ENCODE results near the gene CLEC1A. TPM values are rescaled to one million over a fixed set of nuclear protein-coding genes. Genes with fewer than 3 reads are reported as not detected.
A peak's percentile ranks its signal among the peaks of the same experiment; 100 is the strongest.

The CLEC1A gene
- total RNA-seq, 1 donor from 2014 or later = 2.2 TPM

- Histone ChIP-seq H3K4me1 (peaks cover 12% of the 10 kb centered on the region), H3K4me3 (no peak overlapping the region), H3K36me3 (no peaks in the 10 kb centered on the region), H3K27ac (peak overlapping the region; percentile 50), H3K9me3 (no peaks in the 10 kb centered on the region), H3K27me3 (no peaks in the 10 kb centered on the region)
- intact Hi-C loops (cut with DNase I) = no loop called here
- DNase-seq (ENCODE audit: extremely low spot score in 2 of 2) = no peak
- TF ChIP-seq CTCF (IDR thresholded peaks at IDR 0.05) (no peak), POLR2AphosphoS5 (IDR thresholded peaks at IDR 0.05; ENCODE audit: insufficient read depth in 1 of 2, low read depth in 1 of 2) (peak in 1 of 2 donors; percentile 94), POLR2A (IDR thresholded peaks at IDR 0.05) (no peak)
These were observed 30.8 kb downstream of the CLEC1A start for GRCh38 chr12:10067942-10068341.

- peaks cover 12% of the 10 kb centered on the region for H3K4me1 ChIP-seq
- H3K27me3 ChIP-seq = no peaks in the 10 kb centered on the region
- H3K27ac ChIP-seq = peak overlapping the region; percentile 49
- H3K9me3 ChIP-seq = no peaks in the 10 kb centered on the region
- no peak overlapping the region for H3K4me3 ChIP-seq
- H3K36me3 ChIP-seq = no peaks in the 10 kb centered on the region
- intact Hi-C loops (cut with DNase I) = no loop called here
- DNase-seq (ENCODE audit: extremely low spot score in 2 of 2) = no peak
- TF ChIP-seq CTCF (IDR thresholded peaks at IDR 0.05) = no peak
- no peak for TF ChIP-seq POLR2A (IDR thresholded peaks at IDR 0.05)
- no peak for TF ChIP-seq POLR2AphosphoS5 (IDR thresholded peaks at IDR 0.05; ENCODE audit: insufficient read depth in 1 of 2, low read depth in 1 of 2)
These were observed 31.5 kb downstream of the CLEC1A start for GRCh38 chr12:10067264-10067663.

GRCh38 chr12:10065241-10065640 lies 33.5 kb downstream of the CLEC1A start:
- intact Hi-C loops (cut with DNase I) = no loop called here
- Histone ChIP-seq H3K27me3 (no peaks in the 10 kb centered on the region), H3K9me3 (no peaks in the 10 kb centered on the region), H3K4me1 (peaks cover 12% of the 10 kb centered on the region), H3K4me3 (no peak overlapping the region), H3K36me3 (no peaks in the 10 kb centered on the region), H3K27ac (no peak overlapping the region)
- DNase-seq (ENCODE audit: extremely low spot score in 2 of 2) = no peak
- TF ChIP-seq POLR2AphosphoS5 (IDR thresholded peaks at IDR 0.05; ENCODE audit: insufficient read depth in 1 of 2, low read depth in 1 of 2) (no peak), POLR2A (IDR thresholded peaks at IDR 0.05) (no peak), CTCF (IDR thresholded peaks at IDR 0.05) (no peak)

- no peak for DNase-seq (ENCODE audit: extremely low spot score in 2 of 2)
- Histone ChIP-seq H3K27ac (no peak overlapping the region), H3K4me3 (no peak overlapping the region), H3K27me3 (no peaks in the 10 kb centered on the region), H3K4me1 (no peaks in the 10 kb centered on the region), H3K36me3 (no peaks in the 10 kb centered on the region), H3K9me3 (no peaks in the 10 kb centered on the region)
- intact Hi-C loops (cut with DNase I) = no loop called here
- no peak for TF ChIP-seq CTCF (IDR thresholded peaks at IDR 0.05)
- no peak for TF ChIP-seq POLR2A (IDR thresholded peaks at IDR 0.05)
- TF ChIP-seq POLR2AphosphoS5 (IDR thresholded peaks at IDR 0.05; ENCODE audit: insufficient read depth in 1 of 2, low read depth in 1 of 2) = no peak
These were observed 40.4 kb downstream of the CLEC1A start for GRCh38 chr12:10058387-10058786.

GRCh38 chr12:10052193-10052913 lies 46.4 kb downstream of the CLEC1A start:
- DNase-seq (ENCODE audit: extremely low spot score in 2 of 2) = no peak
- intact Hi-C loops (cut with DNase I) = no loop called here
- no peaks in the 10 kb centered on the region for H3K4me1 ChIP-seq
- H3K27ac ChIP-seq = no peak overlapping the region
- no peak overlapping the region for H3K4me3 ChIP-seq
- H3K36me3 ChIP-seq = no peaks in the 10 kb centered on the region
- TF ChIP-seq CTCF (IDR thresholded peaks at IDR 0.05) (no peak), POLR2AphosphoS5 (IDR thresholded peaks at IDR 0.05; ENCODE audit: insufficient read depth in 1 of 2, low read depth in 1 of 2) (no peak), POLR2A (IDR thresholded peaks at IDR 0.05) (no peak)
- no peaks in the 10 kb centered on the region for H3K27me3 ChIP-seq
- no peaks in the 10 kb centered on the region for H3K9me3 ChIP-seq

Data from vagina (tissue), 2 donors.